MM.1S (cell line): ENCODE data around the gene TACC2.

Experiments used
- DNase-seq: peaks from one replicate; pipeline ENCODE4 v3.0.0-alpha.2; 2015
- H2AFZ ChIP-seq: fragments of 300-600 bp; sonication (generic); 2 replicates; pipeline ENCODE4 v1.6.0; 2016; ENCODE audit warnings: antibody characterized with exemption, low read length
- H3F3A ChIP-seq: fragments of 300-600 bp; sonication (generic); 2 replicates; pipeline ENCODE4 v1.6.1; 2016; ENCODE audit warnings: mild to moderate bottlenecking, antibody characterized with exemption, low read length, moderate library complexity, mixed read lengths; ENCODE audit not compliant: insufficient read depth
- H3K27ac ChIP-seq: fragments of 300-600 bp; sonication (generic); 2 replicates; pipeline ENCODE4 v1.5.1; 2016; ENCODE audit warnings: mild to moderate bottlenecking, low read length
- H3K27me3 ChIP-seq: fragments of 300-600 bp; sonication (generic); replicated peaks from 2 replicates; pipeline ENCODE4 v1.6.0; 2016; ENCODE audit warnings: low read length; ENCODE audit not compliant: insufficient read depth
- H3K36me3 ChIP-seq: fragments of 300-600 bp; sonication (generic); replicated peaks from 2 replicates; pipeline ENCODE4 v1.6.1; 2016; ENCODE audit warnings: mild to moderate bottlenecking, low read length, mixed read lengths; ENCODE audit not compliant: insufficient read depth
- H3K4me1 ChIP-seq: fragments of 300-600 bp; sonication (generic); 2 replicates; pipeline ENCODE4 v1.6.1; 2016; ENCODE audit warnings: low read length, mixed read lengths
- H3K4me2 ChIP-seq: fragments of 300-600 bp; sonication (generic); 2 replicates; pipeline ENCODE4 v1.6.0; 2016; ENCODE audit warnings: low read depth, low read length
- H3K4me3 ChIP-seq: fragments of 300-600 bp; sonication (generic); 2 replicates; pipeline ENCODE4 v1.5.1; 2016; ENCODE audit warnings: low read length, mixed read lengths
- H3K79me2 ChIP-seq: fragments of 300-600 bp; sonication (generic); 2 replicates; pipeline ENCODE4 v1.6.1; 2016; ENCODE audit warnings: mixed run types, low read length, mixed read lengths
- H3K9ac ChIP-seq: fragments of 300-600 bp; sonication (generic); 2 replicates; pipeline ENCODE4 v1.6.1; 2016; ENCODE audit warnings: low read length, mixed read lengths
- H3K9me2 ChIP-seq: fragments of 300-600 bp; sonication (generic); replicated peaks from 2 replicates; pipeline ENCODE4 v1.6.1; 2016; ENCODE audit warnings: mild to moderate bottlenecking, low read length, mixed read lengths; ENCODE audit not compliant: insufficient read depth
- H3K9me3 ChIP-seq: fragments of 300-600 bp; sonication (generic); replicated peaks from 2 replicates; pipeline ENCODE4 v1.6.1; 2016; ENCODE audit warnings: mild to moderate bottlenecking, low read length, mixed read lengths; ENCODE audit not compliant: insufficient read depth
- H4K20me1 ChIP-seq: fragments of 300-600 bp; sonication (generic); 2 replicates; pipeline ENCODE4 v1.6.1; 2016; ENCODE audit warnings: mild to moderate bottlenecking, low read length, moderate library complexity, mixed read lengths; ENCODE audit not compliant: insufficient read depth
- CTCF ChIP-seq: fragments of 300-600 bp; sonication (generic); IDR thresholded peaks from 2 replicates; pipeline ENCODE4 v1.5.1; 2016; ENCODE audit warnings: antibody characterized with exemption, low read length, mixed read lengths
- EZH2 ChIP-seq: fragments of 300-600 bp; sonication (generic); optimal IDR thresholded peaks from 2 replicates; pipeline ENCODE3; 2017; ENCODE audit warnings: low read depth, mild to moderate bottlenecking, antibody characterized with exemption, low read length, mixed read lengths
- EZH2phosphoT487 ChIP-seq: fragments of 300-600 bp; sonication (generic); IDR thresholded peaks from 2 replicates; pipeline ENCODE4 v1.6.1; 2018; ENCODE audit warnings: antibody characterized with exemption, low read length

Gene TACC2

GRCh38 chr10:121974535-121975294 is 14.2 kb upstream of the TACC2 start, which contains the start of gene NSMCE4A:
Gene NSMCE4A, minus strand, starts transcription at chr10:121975217. Its CDS starts 52 bp downstream, at chr10:121975165.
- no peak for TF ChIP-seq EZH2phosphoT487
- no peak; the same call in 1 of the 2 replicates for TF ChIP-seq CTCF
- TF ChIP-seq EZH2 = no peak
- Histone ChIP-seq H3K4me3 (peak within 1 kb of the TSS; percentile 99), H3K9me2 (no peaks in the 10 kb centered on the region), H3K4me1 (0 out of 2 replicates have a peak, but pooled peaks cover 6% of the 10 kb centered on the region), H3K79me2 (peaks cover 29% of the 10 kb centered on the region), H3K27me3 (no peaks in the 10 kb centered on the region), H2AFZ (peak within 1 kb of the TSS; percentile 86), H3K9me3 (no peaks in the 10 kb centered on the region; the same call in 1 of the 2 replicates), H3K36me3 (peaks cover 4% of the 10 kb centered on the region; the same call in 1 of the 2 replicates), H3K27ac (peak within 1 kb of the TSS; percentile 96), H3K4me2 (peak within 1 kb of the TSS; percentile 93), H3F3A (peaks cover 2% of the 10 kb centered on the region; the same call in 1 of the 2 replicates), H4K20me1 (no peaks in the 10 kb centered on the region; the same call in 1 of the 2 replicates), H3K9ac (peak within 1 kb of the TSS; percentile 100)
- peak; percentile 87 for DNase-seq

GRCh38 chr10:121975295-121976086 is 13.5 kb upstream of the TACC2 start:
- TF ChIP-seq CTCF (peak; percentile 77; the same call in 1 of the 2 replicates), EZH2phosphoT487 (no peak)
- H3K9me3 ChIP-seq = no peaks in the 10 kb centered on the region; the same call in 1 of the 2 replicates
- peak overlapping the region; percentile 58; the same call in 1 of the 2 replicates for H3K4me2 ChIP-seq
- peak overlapping the region; percentile 99 for H3K4me3 ChIP-seq
- no peaks in the 10 kb centered on the region for H3K9me2 ChIP-seq
- H3F3A ChIP-seq = peaks cover 2% of the 10 kb centered on the region; the same call in 1 of the 2 replicates
- H3K4me1 ChIP-seq = 0 out of 2 replicates have a peak, but pooled peaks cover 6% of the 10 kb centered on the region
- H3K79me2 ChIP-seq = peaks cover 29% of the 10 kb centered on the region
- no peak for DNase-seq
- no peaks in the 10 kb centered on the region; the same call in 1 of the 2 replicates for H4K20me1 ChIP-seq
- no peaks in the 10 kb centered on the region for H3K27me3 ChIP-seq
- H2AFZ ChIP-seq = peak overlapping the region; percentile 86
- peaks cover 2% of the 10 kb centered on the region; the same call in 1 of the 2 replicates for H3K36me3 ChIP-seq
- peak overlapping the region; percentile 96; the same call in 1 of the 2 replicates for H3K27ac ChIP-seq
- H3K9ac ChIP-seq = peak overlapping the region; percentile 100; the same call in 1 of the 2 replicates

- Histone ChIP-seq H2AFZ (no peak overlapping the region), H3K27ac (no peak overlapping the region), H3K4me2 (no peak overlapping the region), H3F3A (peaks cover 2% of the 10 kb centered on the region; the same call in 1 of the 2 replicates), H3K9me3 (no peaks in the 10 kb centered on the region; the same call in 1 of the 2 replicates), H4K20me1 (no peaks in the 10 kb centered on the region), H3K79me2 (peaks cover 26% of the 10 kb centered on the region), H3K9ac (no peak overlapping the region), H3K27me3 (no peaks in the 10 kb centered on the region), H3K4me1 (0 out of 2 replicates have a peak, but pooled peaks cover 6% of the 10 kb centered on the region), H3K36me3 (no peaks in the 10 kb centered on the region; the same call in 1 of the 2 replicates), H3K9me2 (no peaks in the 10 kb centered on the region), H3K4me3 (no peak overlapping the region)
- no peak for TF ChIP-seq EZH2phosphoT487
- TF ChIP-seq EZH2 = no peak
- TF ChIP-seq CTCF = no peak
- DNase-seq = no peak
These were observed 12.4 kb upstream of the TACC2 start for GRCh38 chr10:121976607-121977006.
